MV-4-11 (cell line): ENCODE data around the gene KRTAP9-1.
"Not testable (repeated sequence)": the region's sequence is repeated elsewhere in the genome, so short reads cannot be mapped to it uniquely, and the experiment has no call there.

Experiments used
- DNase-seq: peaks from one replicate; lab custom pipeline; 2025; lab: John Stamatoyannopoulos, UW

KRTAP9-1 gene

GRCh38 chr17:41189837-41190318 lies at the start of gene KRTAP9-1:
TSS of gene KRTAP9-1 (plus strand) at chr17:41189887. CDS start at chr17:41189887, 0 bp downstream.
- DNase-seq = not testable (repeated sequence)

- peak; percentile 3 for DNase-seq
Observed at GRCh38 chr17:41140360-41141131, 49.1 kb upstream of the KRTAP9-1 start, which contains the start of gene KRTAP4-6. TSS of gene KRTAP4-6 (minus strand) at chr17:41140544. CDS start at chr17:41140487, 57 bp downstream.

- no peak for DNase-seq
Observed at GRCh38 chr17:41141361-41141760, 48.3 kb upstream of the KRTAP9-1 start.

GRCh38 chr17:41144846-41145245 lies 44.8 kb upstream of the KRTAP9-1 start:
- no peak for DNase-seq

GRCh38 chr17:41145261-41145660 lies 44.4 kb upstream of the KRTAP9-1 start:
- DNase-seq = no peak

- DNase-seq = no peak
Observed at GRCh38 chr17:41147531-41148204, 42.0 kb upstream of the KRTAP9-1 start.

- not testable (repeated sequence) for DNase-seq
Observed at GRCh38 chr17:41148971-41149651, 40.6 kb upstream of the KRTAP9-1 start.

GRCh38 chr17:41149652-41149985 lies 40.1 kb upstream of the KRTAP9-1 start, which contains the start of gene KRTAP4-5:
TSS of gene KRTAP4-5 (minus strand) at chr17:41149825. CDS start at chr17:41149767, 58 bp downstream.
- DNase-seq = no peak

GRCh38 chr17:41150026-41150425 lies 39.7 kb upstream of the KRTAP9-1 start:
- no peak for DNase-seq

- no peak for DNase-seq
Observed at GRCh38 chr17:41151525-41151924, 38.2 kb upstream of the KRTAP9-1 start.

GRCh38 chr17:41153856-41154255 lies 35.8 kb upstream of the KRTAP9-1 start:
- no peak for DNase-seq

GRCh38 chr17:41160190-41160589 lies 29.5 kb upstream of the KRTAP9-1 start:
- not testable (repeated sequence) for DNase-seq

GRCh38 chr17:41160648-41161047 lies 29.0 kb upstream of the KRTAP9-1 start, which contains the start of gene KRTAP4-4:
TSS of gene KRTAP4-4 (minus strand) at chr17:41160748. CDS start at chr17:41160691, 57 bp downstream.
- DNase-seq = no peak

- no peak for DNase-seq
Observed at GRCh38 chr17:41163828-41164227, 25.9 kb upstream of the KRTAP9-1 start.

GRCh38 chr17:41167561-41167960 lies 22.1 kb upstream of the KRTAP9-1 start:
- no peak for DNase-seq

- DNase-seq = no peak
Observed at GRCh38 chr17:41168121-41168520, 21.6 kb upstream of the KRTAP9-1 start, which contains the start of gene KRTAP4-3. TSS of gene KRTAP4-3 (minus strand) at chr17:41168221. CDS start at chr17:41168172, 49 bp downstream.

GRCh38 chr17:41171886-41172285 lies 17.8 kb upstream of the KRTAP9-1 start:
- no peak for DNase-seq

GRCh38 chr17:41176744-41177387 lies 12.8 kb upstream of the KRTAP9-1 start:
- DNase-seq = peak; percentile 76

GRCh38 chr17:41177727-41178271 lies 11.9 kb upstream of the KRTAP9-1 start, which contains the start of gene KRTAP4-2:
TSS of gene KRTAP4-2 (minus strand) at chr17:41178221. CDS start at chr17:41178164, 57 bp downstream.
- DNase-seq = no peak

- peak; percentile 19 for DNase-seq
Observed at GRCh38 chr17:41178341-41178740, 11.3 kb upstream of the KRTAP9-1 start.
